Gastroesophageal sphincter (tissue), 3 donors: ENCODE measurements around the gene PABPN1.

ENCODE experiments used
- POLR2A ChIP-seq, 2 donors: fragments of 450-650 bp; IDR thresholded peaks; one replicate each; pipeline ENCODE4 v1.6.1; 2017; ENCODE audit warnings: antibody characterized with exemption in 2 of 2, mild to moderate bottlenecking in 2 of 2, moderate library complexity in 1 of 2
- TF ChIP-seq, protein P1 (sequence below), 4 experiments: fragments of 200-600 bp in 2 of 4; fragments of 450-650 bp in 2 of 4; sonication (generic) in 1 of 4; IDR thresholded peaks; one replicate each; pipeline ENCODE4 v1.5.1; 2017 to 2019; ENCODE audit warnings: antibody characterized with exemption in 4 of 4, mild to moderate bottlenecking in 2 of 4, moderate library complexity in 2 of 4

DNA sequence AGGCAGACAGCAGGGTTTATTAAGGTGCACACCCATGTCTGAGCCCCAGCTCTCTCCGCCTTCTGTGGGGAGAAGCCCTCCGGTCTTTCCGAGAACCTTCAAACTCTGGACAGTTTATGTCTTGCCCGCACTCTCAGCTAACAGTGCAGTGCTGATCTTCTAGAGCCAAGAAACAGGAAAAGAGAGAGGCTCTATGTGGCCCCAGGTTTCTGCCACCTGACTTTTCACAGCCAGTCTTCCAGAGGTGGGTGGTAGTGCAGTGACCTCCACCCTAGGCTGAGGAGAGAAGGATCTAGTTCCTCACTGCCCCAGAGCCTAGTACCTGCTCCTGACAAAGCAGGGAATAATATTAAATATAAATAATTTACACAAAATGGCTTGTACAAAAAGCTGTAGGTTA, 35.4 kb downstream of the PABPN1 start:
- TF ChIP-seq, protein P1, sequence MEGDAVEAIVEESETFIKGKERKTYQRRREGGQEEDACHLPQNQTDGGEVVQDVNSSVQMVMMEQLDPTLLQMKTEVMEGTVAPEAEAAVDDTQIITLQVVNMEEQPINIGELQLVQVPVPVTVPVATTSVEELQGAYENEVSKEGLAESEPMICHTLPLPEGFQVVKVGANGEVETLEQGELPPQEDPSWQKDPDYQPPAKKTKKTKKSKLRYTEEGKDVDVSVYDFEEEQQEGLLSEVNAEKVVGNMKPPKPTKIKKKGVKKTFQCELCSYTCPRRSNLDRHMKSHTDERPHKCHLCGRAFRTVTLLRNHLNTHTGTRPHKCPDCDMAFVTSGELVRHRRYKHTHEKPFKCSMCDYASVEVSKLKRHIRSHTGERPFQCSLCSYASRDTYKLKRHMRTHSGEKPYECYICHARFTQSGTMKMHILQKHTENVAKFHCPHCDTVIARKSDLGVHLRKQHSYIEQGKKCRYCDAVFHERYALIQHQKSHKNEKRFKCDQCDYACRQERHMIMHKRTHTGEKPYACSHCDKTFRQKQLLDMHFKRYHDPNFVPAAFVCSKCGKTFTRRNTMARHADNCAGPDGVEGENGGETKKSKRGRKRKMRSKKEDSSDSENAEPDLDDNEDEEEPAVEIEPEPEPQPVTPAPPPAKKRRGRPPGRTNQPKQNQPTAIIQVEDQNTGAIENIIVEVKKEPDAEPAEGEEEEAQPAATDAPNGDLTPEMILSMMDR (IDR thresholded peaks at IDR 0.05) = no peak
- no peak for TF ChIP-seq POLR2A (IDR thresholded peaks at IDR 0.05)
